Panc1 (cell line): ENCODE data around the gene CETP. TPM values are rescaled to one million over a fixed set of nuclear protein-coding genes. Genes with fewer than 3 reads are reported as not detected.

Experiments used
- ATAC-seq: fragments of 200-7000 bp; cut with Tn5 transposase; 2 replicates; pipeline ENCODE4 v1.9.1; 2020; ENCODE audit warnings: mild to moderate bottlenecking, moderate library complexity
- BruUV-seq: library from RNA; stranded (reverse); fragments of 400-500 nt; replicated peaks from 2 replicates; lab custom pipeline; 2021; lab: Mats Ljungman, UMichigan
- CTCF ChIA-PET: fragments of 300-600 bp; sonication (Branson Sonifier 250); formaldehyde crosslinking; loops from one replicate; lab custom pipeline; 2022; ENCODE audit warnings: antibody characterized with exemption; lab: Charles Lee
- POLR2A ChIA-PET: fragments of 300-600 bp; sonication (Branson Sonifier 250); formaldehyde crosslinking; loops from one replicate; lab custom pipeline; 2022; ENCODE audit warnings: antibody characterized with exemption; lab: Charles Lee
- DNase-seq: peaks from one replicate; pipeline ENCODE4 v3.0.0-alpha.2; 2010; ENCODE audit warnings: low read depth, low spot score
- H3K27ac ChIP-seq: 2 replicates; pipeline ENCODE4 v1.5.1; 2011; ENCODE audit warnings: mild to moderate bottlenecking, low read length, inconsistent platforms
- H3K27me3 ChIP-seq: fragments of 200-500 bp; sonication (Bioruptor generic); 2 replicates; pipeline ENCODE4 v1.6.0; 2014; ENCODE audit warnings: low read length, inconsistent platforms; ENCODE audit not compliant: control insufficient read depth, insufficient read depth
- H3K36me3 ChIP-seq: fragments of 200-500 bp; sonication (Bioruptor generic); 2 replicates; pipeline ENCODE4 v1.5.1; 2014; ENCODE audit warnings: inconsistent platforms, mild to moderate bottlenecking, low read length, moderate library complexity; ENCODE audit not compliant: control insufficient read depth, insufficient read depth
- H3K4me1 ChIP-seq: 2 replicates; pipeline ENCODE4 v1.5.1; 2011; ENCODE audit warnings: inconsistent platforms, mild to moderate bottlenecking, low read length, moderate library complexity; ENCODE audit not compliant: control insufficient read depth, insufficient read depth
- H3K4me3 ChIP-seq, 2 experiments: 2 replicates each; pipeline ENCODE4 v1.5.1; 2011 to 2012; ENCODE audit warnings: low read depth in 2 of 2, low read length in 2 of 2, mild to moderate bottlenecking in 2 of 2, inconsistent platforms in 1 of 2, moderate library complexity in 1 of 2
- H3K9me3 ChIP-seq: fragments of 200-500 bp; sonication (Bioruptor generic); 2 replicates; pipeline ENCODE4 v1.5.1; 2014; ENCODE audit warnings: low read depth, mild to moderate bottlenecking, inconsistent platforms, low read length, moderate library complexity; ENCODE audit not compliant: control insufficient read depth, insufficient read depth
- POLR2AphosphoS5 ChIP-seq: IDR thresholded peaks from 2 replicates; pipeline ENCODE4 v1.6.1; 2012; ENCODE audit warnings: mild to moderate bottlenecking, low read depth, low read length, moderate library complexity
- SIN3A ChIP-seq: IDR thresholded peaks from 2 replicates; pipeline ENCODE4 v1.6.1; 2012; ENCODE audit warnings: low read depth, mild to moderate bottlenecking, low read length, moderate library complexity, borderline replicate concordance; ENCODE audit not compliant: insufficient read depth
- TCF7L2 ChIP-seq: IDR thresholded peaks from 2 replicates; pipeline ENCODE4 v1.6.1; 2011; ENCODE audit warnings: mild to moderate bottlenecking, low read depth, low read length, inconsistent platforms
- in situ Hi-C: cut with HindIII; loops from 2 replicates; pipeline ENCODE4 v1.10.0; 2016; ENCODE audit warnings: low sequenced_read_pairs, low pct_unique_long_range_greater_than_20kb
- intact Hi-C: fragments of 100-400 bp; cut with micrococcal nuclease; formaldehyde crosslinking; loops from one replicate; pipeline ENCODE4 v1.10.0; 2022; ENCODE audit not compliant: unreplicated experiment
- total RNA-seq: library from RNA; stranded (reverse); gene quantifications from one replicate; pipeline ENCODE4 v1.2.1, GENCODE V29; 2021; ENCODE audit not compliant: unreplicated experiment
- TF ChIP-seq, protein P1 (sequence below), 2 experiments: IDR thresholded peaks; 2 replicates each; pipeline ENCODE4 v1.6.1; 2011 to 2012; ENCODE audit warnings: low read depth in 2 of 2, control low read depth in 1 of 2, low read length in 1 of 2, mild to moderate bottlenecking in 1 of 2, moderate library complexity in 1 of 2; ENCODE audit not compliant: insufficient read depth in 1 of 2
- TF ChIP-seq, protein P2 (sequence below): fragments of 450-650 bp; IDR thresholded peaks from 2 replicates; pipeline ENCODE4 v1.5.1; 2017; ENCODE audit warnings: mild to moderate bottlenecking

CETP gene
- total RNA-seq, 1 experiment from 2014 or later = not detected

GRCh38 chr16:57026778-57027062 is 65.0 kb downstream of the CETP start:
- ChIA-PET CTCF (no interaction called here), POLR2A (no interaction called here)
- no TSS peak for BruUV-seq
- Histone ChIP-seq H3K9me3 (no peaks in the 10 kb centered on the region), H3K27me3 (no peaks in the 10 kb centered on the region), H3K27ac (no peak overlapping the region), H3K36me3 (no peaks in the 10 kb centered on the region), H3K4me1 (no peaks in the 10 kb centered on the region), H3K4me3 (no peak overlapping the region)
- in situ Hi-C loops (no loop called here), intact Hi-C loops (no loop called here)
- DNase-seq = no peak
- no peak for ATAC-seq
- TF ChIP-seq, protein P1, sequence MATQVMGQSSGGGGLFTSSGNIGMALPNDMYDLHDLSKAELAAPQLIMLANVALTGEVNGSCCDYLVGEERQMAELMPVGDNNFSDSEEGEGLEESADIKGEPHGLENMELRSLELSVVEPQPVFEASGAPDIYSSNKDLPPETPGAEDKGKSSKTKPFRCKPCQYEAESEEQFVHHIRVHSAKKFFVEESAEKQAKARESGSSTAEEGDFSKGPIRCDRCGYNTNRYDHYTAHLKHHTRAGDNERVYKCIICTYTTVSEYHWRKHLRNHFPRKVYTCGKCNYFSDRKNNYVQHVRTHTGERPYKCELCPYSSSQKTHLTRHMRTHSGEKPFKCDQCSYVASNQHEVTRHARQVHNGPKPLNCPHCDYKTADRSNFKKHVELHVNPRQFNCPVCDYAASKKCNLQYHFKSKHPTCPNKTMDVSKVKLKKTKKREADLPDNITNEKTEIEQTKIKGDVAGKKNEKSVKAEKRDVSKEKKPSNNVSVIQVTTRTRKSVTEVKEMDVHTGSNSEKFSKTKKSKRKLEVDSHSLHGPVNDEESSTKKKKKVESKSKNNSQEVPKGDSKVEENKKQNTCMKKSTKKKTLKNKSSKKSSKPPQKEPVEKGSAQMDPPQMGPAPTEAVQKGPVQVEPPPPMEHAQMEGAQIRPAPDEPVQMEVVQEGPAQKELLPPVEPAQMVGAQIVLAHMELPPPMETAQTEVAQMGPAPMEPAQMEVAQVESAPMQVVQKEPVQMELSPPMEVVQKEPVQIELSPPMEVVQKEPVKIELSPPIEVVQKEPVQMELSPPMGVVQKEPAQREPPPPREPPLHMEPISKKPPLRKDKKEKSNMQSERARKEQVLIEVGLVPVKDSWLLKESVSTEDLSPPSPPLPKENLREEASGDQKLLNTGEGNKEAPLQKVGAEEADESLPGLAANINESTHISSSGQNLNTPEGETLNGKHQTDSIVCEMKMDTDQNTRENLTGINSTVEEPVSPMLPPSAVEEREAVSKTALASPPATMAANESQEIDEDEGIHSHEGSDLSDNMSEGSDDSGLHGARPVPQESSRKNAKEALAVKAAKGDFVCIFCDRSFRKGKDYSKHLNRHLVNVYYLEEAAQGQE (IDR thresholded peaks at IDR 0.05; ENCODE audit: insufficient read depth in 1 of 2, low read depth in 2 of 2, low read length in 1 of 2) = no peak
- TF ChIP-seq SIN3A (no peak), POLR2AphosphoS5 (no peak), TCF7L2 (no peak)
- TF ChIP-seq, protein P2, sequence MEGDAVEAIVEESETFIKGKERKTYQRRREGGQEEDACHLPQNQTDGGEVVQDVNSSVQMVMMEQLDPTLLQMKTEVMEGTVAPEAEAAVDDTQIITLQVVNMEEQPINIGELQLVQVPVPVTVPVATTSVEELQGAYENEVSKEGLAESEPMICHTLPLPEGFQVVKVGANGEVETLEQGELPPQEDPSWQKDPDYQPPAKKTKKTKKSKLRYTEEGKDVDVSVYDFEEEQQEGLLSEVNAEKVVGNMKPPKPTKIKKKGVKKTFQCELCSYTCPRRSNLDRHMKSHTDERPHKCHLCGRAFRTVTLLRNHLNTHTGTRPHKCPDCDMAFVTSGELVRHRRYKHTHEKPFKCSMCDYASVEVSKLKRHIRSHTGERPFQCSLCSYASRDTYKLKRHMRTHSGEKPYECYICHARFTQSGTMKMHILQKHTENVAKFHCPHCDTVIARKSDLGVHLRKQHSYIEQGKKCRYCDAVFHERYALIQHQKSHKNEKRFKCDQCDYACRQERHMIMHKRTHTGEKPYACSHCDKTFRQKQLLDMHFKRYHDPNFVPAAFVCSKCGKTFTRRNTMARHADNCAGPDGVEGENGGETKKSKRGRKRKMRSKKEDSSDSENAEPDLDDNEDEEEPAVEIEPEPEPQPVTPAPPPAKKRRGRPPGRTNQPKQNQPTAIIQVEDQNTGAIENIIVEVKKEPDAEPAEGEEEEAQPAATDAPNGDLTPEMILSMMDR = no peak

DNA sequence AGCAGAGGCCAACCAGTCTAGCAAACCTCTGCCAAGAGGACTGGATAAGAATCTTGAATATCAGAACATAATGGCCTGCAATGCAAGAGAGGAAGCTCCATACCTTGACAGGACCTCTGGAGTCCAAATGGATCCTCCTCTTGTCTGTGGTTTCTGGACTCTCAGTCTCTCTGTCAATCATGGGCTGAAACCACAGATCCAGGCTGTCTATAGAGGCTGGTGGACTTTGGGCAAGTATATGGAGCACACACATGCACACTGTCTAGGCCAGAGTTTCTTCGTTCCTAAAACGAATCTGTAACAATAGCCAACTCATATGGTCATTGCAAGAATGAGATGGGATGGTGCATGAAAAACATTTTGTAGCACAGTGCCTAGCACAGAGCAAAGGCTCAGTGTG is 65.3 kb downstream of the CETP start:
- no peak for TF ChIP-seq SIN3A
- no peak for TF ChIP-seq POLR2AphosphoS5
- TF ChIP-seq, protein P1 (IDR thresholded peaks at IDR 0.05; ENCODE audit: insufficient read depth in 1 of 2, low read depth in 2 of 2, low read length in 1 of 2) = no peak
- TF ChIP-seq, protein P2 = no peak
- no peak for TF ChIP-seq TCF7L2
- H3K27ac ChIP-seq = no peak overlapping the region
- ChIA-PET POLR2A (no interaction called here), CTCF (no interaction called here)
- H3K9me3 ChIP-seq = no peaks in the 10 kb centered on the region
- in situ Hi-C loops = no loop called here
- H3K36me3 ChIP-seq = no peaks in the 10 kb centered on the region
- ATAC-seq (no peak), DNase-seq (no peak)
- no TSS peak for BruUV-seq
- H3K4me3 ChIP-seq = no peak overlapping the region
- H3K4me1 ChIP-seq = no peaks in the 10 kb centered on the region
- intact Hi-C loops = no loop called here
- H3K27me3 ChIP-seq = no peaks in the 10 kb centered on the region
